HG03108 (cell line): ENCODE data around the gene BHMT.

Source experiments
- ATAC-seq: cut with Tn5 transposase; IDR thresholded peaks from one replicate; pipeline ENCODE4 v1.9.1; 2021; ENCODE audit warnings: moderate library complexity; ENCODE audit not compliant: unreplicated experiment

BHMT gene

GRCh38 chr5:79111387-79111959 is at the start of gene BHMT:
Gene BHMT (plus strand): TSS chr5:79111809. CDS start chr5:79111886, 77 bp downstream.
- no peak for ATAC-seq

- no peak for ATAC-seq
Measured at GRCh38 chr5:79062436-79062835, 49.2 kb upstream of the BHMT start.

GRCh38 chr5:79069488-79070349 is 41.9 kb upstream of the BHMT start, which contains the start of the genes BHMT2 and DMGDH:
Gene BHMT2 (plus strand): TSS chr5:79069767. CDS start chr5:79069783, 16 bp downstream.
Gene DMGDH (minus strand): TSS chr5:79069674. CDS start chr5:79069620, 54 bp downstream.
- no peak for ATAC-seq

GRCh38 chr5:79070350-79070667 is 41.3 kb upstream of the BHMT start:
- ATAC-seq = no peak

GRCh38 chr5:79074641-79075040 is 37.0 kb upstream of the BHMT start:
- ATAC-seq = no peak

- ATAC-seq = no peak
Measured at GRCh38 chr5:79075646-79076426, 35.8 kb upstream of the BHMT start.

- no peak for ATAC-seq
Measured at GRCh38 chr5:79076819-79077218, 34.8 kb upstream of the BHMT start.

- no peak for ATAC-seq
Measured at GRCh38 chr5:79077680-79078365, 33.8 kb upstream of the BHMT start.

GRCh38 chr5:79080804-79081203 is 30.8 kb upstream of the BHMT start:
- no peak for ATAC-seq

GRCh38 chr5:79081779-79082178 is 29.8 kb upstream of the BHMT start:
- ATAC-seq = no peak

GRCh38 chr5:79086116-79086515 is 25.5 kb upstream of the BHMT start:
- ATAC-seq = no peak

GRCh38 chr5:79088507-79088906 is 23.1 kb upstream of the BHMT start:
- no peak for ATAC-seq

GRCh38 chr5:79091064-79091463 is 20.5 kb upstream of the BHMT start:
- no peak for ATAC-seq

- no peak for ATAC-seq
Measured at GRCh38 chr5:79093762-79094161, 17.8 kb upstream of the BHMT start.

- no peak for ATAC-seq
Measured at GRCh38 chr5:79105868-79106267, 5.7 kb upstream of the BHMT start.

GRCh38 chr5:79107020-79107796 is 4.4 kb upstream of the BHMT start:
- ATAC-seq = no peak

GRCh38 chr5:79108086-79108485 is 3.5 kb upstream of the BHMT start:
- no peak for ATAC-seq

- ATAC-seq = no peak
Measured at GRCh38 chr5:79108792-79109191, 2.8 kb upstream of the BHMT start.

- no peak for ATAC-seq
Measured at GRCh38 chr5:79109527-79110492, 1.8 kb upstream of the BHMT start.
